Hematopoietic multipotent progenitor cell treated with erythropoietin and hydrocortisone succinate and interleukin-3 and kit ligand, for 15 days (in vitro differentiated cells): ENCODE measurements around the gene SEC24B.
"Not testable (repeated sequence)": the region's sequence is repeated elsewhere in the genome, so short reads cannot be mapped to it uniquely, and the experiment has no call there.

Experiments
- DNase-seq: peaks from one replicate; pipeline ENCODE4 v3.0.0-alpha.2; 2015; ENCODE audit warnings: low spot score

Gene SEC24B

DNA sequence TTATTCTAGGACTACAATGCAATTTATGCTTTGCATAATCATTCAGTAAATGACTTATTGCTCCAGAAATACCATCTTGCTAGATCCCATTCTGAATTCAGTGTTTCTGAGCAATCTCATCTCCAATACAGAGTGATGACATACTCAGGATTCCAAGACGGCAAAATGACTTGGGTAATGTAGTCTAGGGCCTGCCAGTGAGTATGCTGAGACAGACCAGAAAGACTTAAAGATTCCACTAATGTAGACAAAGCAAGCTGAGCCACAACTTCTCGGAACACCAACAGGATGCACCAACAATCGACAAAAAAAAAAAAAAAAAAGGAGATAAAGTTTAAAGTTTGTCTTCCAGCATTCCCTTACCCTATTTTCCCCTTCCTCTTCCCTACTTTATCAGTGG lies 919 bp upstream of the SEC24B start:
- DNase-seq = no peak

DNA sequence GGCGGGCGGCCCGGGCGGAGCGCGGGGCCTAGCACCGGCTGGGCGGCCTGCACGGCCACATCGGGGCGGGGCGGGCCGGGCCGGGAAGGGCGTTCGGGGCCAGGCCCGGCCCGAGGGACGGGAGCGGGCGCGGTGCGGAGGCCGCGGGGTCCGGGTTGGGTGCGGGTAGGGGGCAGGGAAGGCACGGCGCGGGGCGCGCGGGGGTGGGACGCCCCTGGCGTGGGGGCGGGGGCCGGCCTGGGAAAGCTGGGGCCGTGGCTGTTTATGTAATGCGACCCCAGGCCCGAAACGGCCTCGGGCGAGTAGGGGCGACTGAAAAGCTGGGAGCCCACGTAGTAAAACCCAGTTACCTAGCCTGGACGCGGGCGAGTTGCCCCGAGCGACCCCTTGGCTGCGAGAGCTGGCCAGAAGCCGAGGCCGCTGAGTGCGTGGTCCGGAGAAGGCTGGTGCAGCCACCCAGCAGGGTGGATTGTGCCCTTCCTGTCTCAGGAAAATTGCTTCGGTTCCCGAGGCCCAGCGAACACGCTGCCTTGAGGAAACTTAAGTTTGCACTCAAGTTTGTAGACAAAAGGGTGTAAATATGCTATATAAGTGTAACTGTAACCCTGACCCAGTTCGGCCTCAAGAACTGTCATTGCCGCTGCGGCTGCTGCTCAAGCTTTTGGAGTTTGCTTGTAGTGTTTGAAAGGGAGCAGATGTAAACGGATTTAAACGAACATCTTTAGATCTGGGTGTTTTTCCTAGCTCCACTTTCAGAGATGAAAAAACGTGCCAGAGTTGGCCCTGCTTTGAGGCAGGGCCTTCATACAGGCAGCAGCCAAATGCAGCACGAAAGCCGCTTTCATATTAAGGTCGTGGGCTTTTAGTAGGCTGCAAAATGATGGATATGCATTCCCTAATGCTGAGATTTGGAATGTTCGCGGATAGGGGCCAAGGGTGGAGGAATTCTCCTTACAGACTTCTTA lies 674 bp downstream of the SEC24B start:
- peak; percentile 24 for DNase-seq

GRCh38 chr4:109435635-109436034 lies 2.0 kb downstream of the SEC24B start:
- no peak for DNase-seq

- DNase-seq = no peak
Observed at GRCh38 chr4:109436504-109436903, 2.9 kb downstream of the SEC24B start.

DNA sequence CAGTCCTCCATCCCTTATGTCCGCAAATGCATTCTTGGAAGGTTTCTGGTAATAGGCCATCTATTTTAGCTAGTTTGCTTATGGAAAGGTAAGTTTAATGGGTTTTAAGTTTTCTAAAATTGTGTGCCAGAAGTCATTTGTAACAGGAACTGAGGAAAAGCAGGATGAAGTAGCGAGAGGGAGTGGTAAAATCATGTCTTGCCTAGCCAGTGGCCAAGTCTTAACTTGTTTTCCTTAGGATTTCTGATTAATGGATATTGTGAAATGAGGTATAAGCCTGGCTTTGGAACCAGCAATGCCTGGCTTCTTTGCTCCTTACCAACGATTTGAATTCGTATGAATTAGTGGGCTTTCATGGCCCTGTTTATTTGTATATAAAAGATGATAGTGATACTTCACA lies 7.3 kb downstream of the SEC24B start:
- no peak for DNase-seq

- no peak for DNase-seq
Observed at GRCh38 chr4:109441862-109442458, 8.3 kb downstream of the SEC24B start.

DNA sequence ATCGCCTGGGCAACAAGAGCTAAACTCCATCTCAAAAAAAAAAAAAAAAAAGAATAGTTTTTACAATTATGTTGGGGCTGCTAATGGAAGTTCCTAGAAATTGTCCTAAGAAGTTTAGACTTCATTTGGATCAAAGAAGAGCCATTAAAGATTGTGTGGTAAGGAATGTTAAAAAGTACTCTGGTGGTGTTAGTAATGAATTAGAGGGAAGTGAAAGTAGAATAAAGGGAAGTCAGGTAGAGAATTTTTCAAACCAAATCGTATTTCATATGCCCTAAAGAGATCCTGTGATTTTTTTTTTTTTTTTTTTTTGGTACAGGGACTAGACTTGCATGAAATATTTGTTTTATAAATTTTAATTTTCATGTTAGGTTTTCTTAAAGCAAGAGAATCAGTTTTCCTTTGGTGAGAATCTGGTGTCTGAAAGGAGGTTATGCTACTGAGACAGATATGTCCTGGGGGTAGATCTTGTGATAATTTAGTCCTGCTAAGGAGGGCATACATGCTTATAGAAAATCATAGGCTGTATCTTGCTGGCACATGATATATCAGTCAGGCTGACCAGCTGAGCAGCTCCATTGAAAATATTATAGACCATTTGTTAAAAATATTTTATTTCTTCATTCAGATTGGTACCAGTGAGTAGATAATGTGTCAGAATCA lies 10.7 kb downstream of the SEC24B start:
- no peak for DNase-seq

- DNase-seq = no peak
Observed at GRCh38 chr4:109447278-109447677, 13.7 kb downstream of the SEC24B start.

DNA sequence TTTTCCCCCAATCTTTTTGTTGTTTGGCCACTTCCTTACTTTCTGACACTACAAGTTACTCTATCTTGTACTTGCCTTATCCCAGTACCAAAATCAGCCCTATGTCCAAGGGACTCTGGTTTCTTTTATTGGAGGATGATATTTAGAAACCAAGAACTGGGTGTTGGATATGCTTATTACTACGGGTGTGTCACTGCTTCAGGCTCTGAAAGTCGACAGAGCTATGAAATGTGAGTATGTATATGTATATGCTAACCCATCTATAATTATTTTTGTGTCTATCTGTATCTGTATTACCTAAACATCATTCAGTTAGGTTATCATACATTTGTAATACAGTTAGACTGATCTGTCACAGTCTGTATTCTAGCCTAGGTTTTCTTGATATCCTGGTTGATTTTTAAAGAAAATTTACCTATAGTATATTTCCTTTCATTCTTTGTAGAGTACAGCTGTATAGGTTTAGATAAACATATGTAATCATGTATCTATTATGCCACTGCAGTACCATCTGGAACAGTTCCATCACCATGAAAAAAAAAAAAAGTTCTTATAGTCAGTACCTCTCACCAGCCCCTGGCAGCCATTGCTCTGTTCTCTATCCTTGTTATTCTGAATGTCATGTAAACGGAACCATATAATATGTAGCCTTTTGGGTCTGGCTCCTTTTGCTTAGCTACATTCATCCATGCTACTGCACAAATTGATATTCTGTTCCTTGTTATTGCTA lies 18.1 kb downstream of the SEC24B start:
- DNase-seq = peak; percentile 52

DNA sequence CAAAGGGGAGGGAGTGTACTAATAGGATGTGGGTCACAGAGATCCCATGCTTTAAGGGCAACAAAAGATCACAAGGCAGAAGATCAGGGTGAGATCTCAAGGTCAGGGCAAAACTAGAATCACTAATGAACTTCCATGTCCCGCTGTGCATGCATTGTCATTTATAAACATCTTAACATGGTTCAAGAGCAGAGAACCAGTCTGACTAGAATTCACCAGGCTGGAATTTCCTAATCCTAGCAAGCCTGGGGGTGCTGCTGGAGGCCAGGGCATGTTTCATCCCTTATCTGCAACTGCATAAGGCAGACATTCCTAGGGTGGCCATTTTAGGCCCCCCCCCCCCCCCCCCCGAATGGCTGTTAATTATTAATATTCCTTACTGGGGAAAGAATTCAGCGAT lies 19.5 kb downstream of the SEC24B start:
- DNase-seq = not testable (repeated sequence)

- peak; percentile 39 for DNase-seq
Observed at GRCh38 chr4:109462297-109462696, 28.7 kb downstream of the SEC24B start.

GRCh38 chr4:109462802-109463201 lies 29.2 kb downstream of the SEC24B start:
- no peak for DNase-seq

DNA sequence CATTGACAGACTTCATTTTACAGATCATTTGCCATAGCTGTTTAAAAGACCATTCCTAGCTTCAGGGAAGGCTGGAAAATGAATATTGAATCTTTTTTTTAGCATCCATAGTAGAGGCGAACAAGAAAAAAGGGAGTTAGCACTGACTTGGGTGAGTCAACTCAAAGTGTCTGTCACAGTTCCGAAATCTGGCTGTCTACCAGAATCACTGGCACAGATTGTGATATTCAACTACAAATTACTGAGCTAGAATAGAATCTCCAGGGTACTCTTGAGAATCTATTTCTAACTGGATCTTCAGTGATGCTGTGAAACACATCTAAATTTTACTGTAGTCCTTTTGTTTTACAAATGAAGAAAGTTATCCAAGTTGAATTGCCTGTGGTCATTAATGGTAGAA lies 31.5 kb downstream of the SEC24B start:
- no peak for DNase-seq

- DNase-seq = no peak
Observed at GRCh38 chr4:109469915-109470314, 36.3 kb downstream of the SEC24B start.

GRCh38 chr4:109472343-109472761 lies 38.7 kb downstream of the SEC24B start:
- no peak for DNase-seq

DNA sequence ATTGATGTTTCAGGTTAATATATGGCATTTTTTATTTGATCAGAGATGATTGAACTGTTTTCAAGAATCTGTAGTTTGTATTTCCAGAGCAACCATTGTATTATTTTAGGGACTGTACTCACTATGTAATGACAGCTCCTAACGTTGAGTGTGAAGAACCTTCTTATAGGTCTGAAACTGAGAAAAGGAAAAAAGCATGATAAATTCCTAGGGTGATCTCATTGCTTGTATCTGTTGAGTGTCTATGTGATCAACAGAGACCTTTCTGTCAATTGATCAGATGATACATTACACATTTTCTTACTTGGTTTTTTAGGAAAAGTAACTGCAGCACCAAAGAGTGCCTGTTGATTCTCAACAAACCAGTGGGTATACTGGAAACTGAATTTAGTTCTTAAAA lies 40.2 kb downstream of the SEC24B start:
- DNase-seq = no peak

DNA sequence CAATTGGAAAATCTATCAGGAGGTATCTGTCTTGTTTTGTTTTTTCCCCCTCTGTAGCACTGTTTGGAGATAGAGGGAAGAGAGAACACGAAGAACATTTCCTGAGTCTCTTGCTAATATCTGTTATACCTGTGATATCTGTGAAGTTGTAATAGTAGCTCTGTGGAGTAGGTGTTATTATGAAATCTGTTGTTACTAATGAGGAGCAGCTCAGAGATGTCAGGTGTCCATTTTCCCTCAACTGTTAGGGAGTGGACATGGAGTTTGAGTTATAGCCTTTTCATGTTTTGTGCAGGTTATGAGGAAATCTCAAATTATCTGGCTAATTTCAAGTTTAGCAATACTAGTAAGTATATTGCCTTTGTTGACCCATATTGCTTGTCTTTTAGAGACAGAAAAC lies 52.4 kb downstream of the SEC24B start:
- no peak for DNase-seq

GRCh38 chr4:109494563-109494962 lies 60.9 kb downstream of the SEC24B start:
- peak; percentile 57 for DNase-seq

- DNase-seq = peak; percentile 66
Observed at GRCh38 chr4:109495514-109495913, 61.9 kb downstream of the SEC24B start.

DNA sequence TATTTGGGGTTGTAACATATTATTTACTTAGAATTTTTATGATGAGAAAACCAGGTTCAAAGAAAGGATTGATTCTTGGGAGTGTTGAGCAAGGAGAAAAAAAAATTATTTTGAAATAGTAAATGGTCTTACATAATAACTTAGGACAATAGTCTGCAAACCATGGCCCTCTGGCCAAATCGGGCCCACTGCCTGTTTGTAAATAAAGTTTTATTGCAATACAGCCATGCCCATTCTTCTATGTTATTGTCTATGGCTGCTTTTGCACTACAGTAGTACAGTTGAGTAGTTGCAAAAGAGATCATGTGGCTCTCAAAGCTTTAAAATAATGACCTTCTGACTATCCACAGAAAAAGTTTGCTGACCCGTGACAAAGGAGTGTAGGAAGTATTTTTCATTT lies 63.3 kb downstream of the SEC24B start:
- no peak for DNase-seq

GRCh38 chr4:109497511-109497910 lies 63.9 kb downstream of the SEC24B start:
- no peak for DNase-seq

DNA sequence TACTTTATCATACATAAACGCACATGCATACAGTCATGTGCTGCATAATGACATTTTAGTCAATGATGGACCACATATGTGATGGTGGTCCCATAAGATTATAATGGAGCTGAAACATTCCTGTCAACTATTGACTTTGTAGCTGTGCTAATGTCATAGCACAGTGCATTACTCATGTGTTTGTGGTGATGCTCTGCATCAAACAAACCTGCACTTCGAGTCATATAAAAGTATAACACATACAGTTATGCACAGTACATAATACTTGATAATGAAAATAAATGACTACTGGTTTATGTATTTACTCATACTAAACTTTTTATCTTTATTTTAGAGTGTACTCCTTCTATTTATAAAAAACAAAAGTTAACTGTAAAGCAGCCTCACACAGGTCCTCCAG lies 65.9 kb downstream of the SEC24B start:
- DNase-seq = no peak
